Stimulated activated CD4-positive, alpha-beta T cell treated with anti-CD3 and anti-CD28 coated beads, Interleukin-12 subunit alpha, Interleukin-12 subunit beta, amount 100 ng/mL, for 48 hours (primary cell): ENCODE data around the gene HCAR1.
A peak's percentile ranks its signal among the peaks of the same experiment; 100 is the strongest.
"Not testable (repeated sequence)": the region's sequence is repeated elsewhere in the genome, so short reads cannot be mapped to it uniquely, and the experiment has no call there.

Source experiments
- DNase-seq, 3 donors: peaks; one replicate each; pipeline ENCODE4 v3.0.0-alpha.2; 2020; ENCODE audit warnings: low read depth in 2 of 3, low spot score in 1 of 3

HCAR1 gene

DNA sequence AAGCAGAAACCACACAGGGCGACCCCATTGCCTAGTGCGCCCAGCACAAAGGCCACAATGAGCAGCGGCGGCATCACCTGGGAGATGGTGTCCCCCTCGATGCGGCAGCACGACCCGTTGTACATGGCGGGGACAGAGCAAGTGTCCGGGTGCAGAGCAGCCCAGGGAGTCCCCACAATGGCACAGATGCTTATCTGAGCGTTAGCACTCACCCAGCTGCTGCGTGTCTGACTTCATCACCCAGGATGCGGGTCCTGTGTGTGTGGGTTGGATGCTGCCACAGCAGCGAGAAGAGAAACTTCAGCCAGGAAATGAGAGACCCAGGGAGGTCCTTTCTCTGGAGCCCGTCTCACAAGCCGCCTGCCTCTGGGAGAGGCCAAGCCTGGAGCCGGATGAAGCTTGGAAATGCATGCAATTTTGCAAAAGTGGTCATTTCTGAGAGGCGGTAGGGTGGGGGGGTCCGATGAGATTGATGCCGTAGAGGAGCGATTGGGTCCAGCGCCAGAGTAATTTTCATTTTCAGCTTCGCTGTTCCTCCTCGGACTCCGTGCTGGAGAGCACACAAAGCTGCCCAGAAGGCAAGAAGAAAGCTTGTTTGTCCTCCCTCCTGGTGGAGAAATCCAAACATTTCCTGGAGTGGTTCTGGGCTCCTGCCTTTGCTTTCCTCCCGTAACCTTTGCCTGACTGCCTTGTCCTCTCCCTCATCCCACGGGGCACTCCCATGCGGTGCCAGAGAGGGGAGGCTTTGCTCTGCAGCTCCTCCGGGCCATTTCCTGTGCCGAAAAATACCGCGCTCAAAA lies at the start of gene HCAR1:
Gene HCAR1 (minus strand): TSS at position 630 of the 800 bp plus-strand sequence. CDS start 505 bp downstream, at position 125.
- peak; percentile 39 to 63 (median 51) for DNase-seq

- no peak for DNase-seq
These were observed 26.9 kb upstream of the HCAR1 start for GRCh38 chr12:122757568-122757967.

GRCh38 chr12:122754790-122755189 lies 24.1 kb upstream of the HCAR1 start:
- no peak for DNase-seq

DNA sequence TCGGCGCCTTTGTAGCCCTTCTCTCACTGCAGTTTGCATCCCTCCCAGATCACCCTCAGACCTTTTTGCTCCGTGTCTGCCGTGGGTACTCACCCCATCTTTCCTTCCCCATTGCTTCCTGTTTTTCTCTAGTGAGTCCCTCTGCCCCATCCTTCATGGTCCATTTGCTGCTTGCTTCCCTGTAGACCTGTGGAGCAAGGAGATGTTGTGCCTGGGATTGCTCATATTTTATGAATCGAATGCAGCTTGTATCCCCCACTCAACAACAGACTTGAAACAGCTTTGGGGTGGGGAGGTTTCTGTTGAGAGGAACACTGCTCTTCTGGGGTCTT lies 22.6 kb upstream of the HCAR1 start:
- no peak for DNase-seq

DNA sequence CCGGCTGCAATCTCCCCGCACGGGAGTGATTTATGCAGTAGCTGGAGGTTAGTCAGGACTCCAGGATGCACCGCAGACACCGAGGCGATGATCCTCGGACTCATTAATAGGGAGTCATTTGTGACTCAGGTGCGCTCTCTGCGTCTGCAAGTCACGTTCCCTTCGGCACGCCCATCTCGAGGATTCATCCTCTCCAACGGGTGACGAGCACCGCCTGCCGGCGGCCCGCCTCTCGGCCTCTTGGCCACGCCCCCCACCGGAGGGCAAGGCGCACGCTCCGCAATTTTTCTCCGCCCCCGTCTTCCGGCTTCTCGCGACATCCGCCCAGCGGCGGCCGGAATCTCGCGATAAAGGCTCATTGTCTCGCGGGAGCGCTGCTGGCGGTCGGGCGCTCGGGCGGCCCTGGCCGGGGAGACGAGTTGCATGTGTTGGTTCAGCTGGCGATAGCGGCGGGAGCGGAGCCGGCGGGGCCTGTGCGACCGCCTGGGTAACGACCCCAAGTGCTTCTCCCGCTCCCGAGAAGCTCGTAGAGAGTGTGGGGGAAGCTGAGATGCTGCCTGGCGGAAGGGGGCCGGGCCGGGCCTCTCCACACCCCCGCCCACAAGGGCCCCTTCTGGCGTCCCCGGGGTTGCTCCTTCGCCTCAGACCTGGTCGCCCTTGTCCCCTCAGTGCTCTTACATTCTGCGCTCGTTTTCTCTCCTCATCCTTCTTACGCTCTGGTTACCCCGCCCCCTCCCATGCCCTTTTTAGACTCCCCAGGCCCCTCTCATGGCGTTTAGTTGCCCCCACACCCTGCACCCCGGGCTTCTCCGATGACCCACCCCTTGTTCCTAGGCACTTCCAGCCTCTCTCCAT lies 22.0 kb upstream of the HCAR1 start, which contains the start of gene DENR:
Gene DENR (plus strand): TSS at position 361 of the 855 bp plus-strand sequence. CDS start 878 bp downstream, outside the sequence.
- DNase-seq, result peak; percentile 99 to 100 (median 99)

GRCh38 chr12:122750781-122751515 lies 20.3 kb upstream of the HCAR1 start:
- DNase-seq, result not testable (repeated sequence)

- no peak for DNase-seq
These were observed 19.1 kb upstream of the HCAR1 start for GRCh38 chr12:122749569-122750332.

GRCh38 chr12:122747224-122748135 lies 16.8 kb upstream of the HCAR1 start:
- no peak for DNase-seq

GRCh38 chr12:122743895-122744525 lies 13.4 kb upstream of the HCAR1 start:
- DNase-seq, result no peak

DNA sequence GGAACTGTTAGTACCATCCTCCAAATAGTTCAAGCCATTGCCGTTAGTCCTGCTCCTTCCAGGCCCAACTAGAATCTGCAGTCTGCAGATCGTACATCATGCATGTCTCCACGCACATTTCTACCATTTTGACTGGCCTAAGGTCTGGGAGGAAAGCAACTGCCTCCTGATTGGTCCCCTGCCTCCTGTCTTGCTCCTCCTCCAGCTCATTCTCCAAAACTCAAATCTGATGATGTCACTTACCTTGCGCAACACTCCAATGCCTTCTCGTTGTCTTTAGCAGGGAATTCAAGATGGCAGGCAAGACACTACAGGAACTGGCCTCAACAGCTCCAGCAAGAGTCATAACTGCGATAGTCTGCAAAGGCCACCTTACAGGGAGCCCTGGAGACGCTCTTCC lies 9.7 kb upstream of the HCAR1 start:
- DNase-seq, result no peak

DNA sequence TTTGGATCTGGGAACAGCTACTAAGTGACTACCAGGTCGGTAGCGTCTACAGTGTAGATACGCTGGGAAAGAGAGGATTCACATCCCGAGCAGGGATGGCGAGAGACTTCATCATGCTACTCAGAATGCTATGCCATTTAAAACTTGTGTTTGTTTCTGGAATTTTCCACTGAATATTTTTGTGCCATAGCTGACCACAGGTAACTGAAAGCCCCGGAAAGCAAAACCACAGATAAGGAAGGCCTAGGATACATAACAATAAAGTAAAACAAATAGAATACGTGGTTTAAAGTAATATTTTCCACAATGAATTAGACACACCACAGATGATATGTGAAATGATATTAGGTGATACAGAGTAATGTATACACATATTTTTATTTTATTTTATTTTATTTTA lies 7.9 kb upstream of the HCAR1 start:
- no peak for DNase-seq

GRCh38 chr12:122732611-122733010 lies 2.0 kb upstream of the HCAR1 start:
- DNase-seq, result no peak

GRCh38 chr12:122732170-122732569 lies 1.5 kb upstream of the HCAR1 start:
- DNase-seq, result peak in 1 of 3 donors; percentile 23

DNA sequence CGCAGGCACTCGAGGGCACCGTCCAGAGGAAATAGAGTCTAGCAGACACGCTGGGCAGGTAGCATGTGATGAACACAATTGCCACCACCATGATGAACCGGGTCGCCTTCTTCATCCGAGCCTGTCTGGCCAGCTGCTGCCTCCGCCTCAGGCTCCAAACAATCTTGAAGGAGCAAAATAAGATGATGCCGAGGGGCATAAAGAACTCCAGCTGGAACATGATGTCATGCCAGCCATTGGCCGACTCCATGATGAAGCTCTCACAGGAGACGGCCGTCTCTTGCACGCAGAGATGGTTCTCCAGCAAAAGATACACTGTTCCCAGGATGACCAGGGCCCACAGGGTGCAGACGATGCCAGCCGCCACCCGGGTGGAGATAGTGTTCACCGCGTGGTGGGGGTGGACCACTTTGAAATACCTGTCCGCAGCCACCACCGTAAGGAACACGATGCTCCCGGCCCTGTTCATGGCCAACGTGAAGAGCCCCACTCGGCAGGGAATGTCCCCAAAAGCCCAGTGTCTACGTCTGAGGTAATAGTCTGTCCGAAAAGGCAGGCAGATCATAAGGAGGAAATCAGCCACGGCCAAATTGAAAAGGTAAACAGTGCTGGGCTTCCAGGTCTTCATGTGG lies 945 bp downstream of the HCAR1 start:
- no peak for DNase-seq

DNA sequence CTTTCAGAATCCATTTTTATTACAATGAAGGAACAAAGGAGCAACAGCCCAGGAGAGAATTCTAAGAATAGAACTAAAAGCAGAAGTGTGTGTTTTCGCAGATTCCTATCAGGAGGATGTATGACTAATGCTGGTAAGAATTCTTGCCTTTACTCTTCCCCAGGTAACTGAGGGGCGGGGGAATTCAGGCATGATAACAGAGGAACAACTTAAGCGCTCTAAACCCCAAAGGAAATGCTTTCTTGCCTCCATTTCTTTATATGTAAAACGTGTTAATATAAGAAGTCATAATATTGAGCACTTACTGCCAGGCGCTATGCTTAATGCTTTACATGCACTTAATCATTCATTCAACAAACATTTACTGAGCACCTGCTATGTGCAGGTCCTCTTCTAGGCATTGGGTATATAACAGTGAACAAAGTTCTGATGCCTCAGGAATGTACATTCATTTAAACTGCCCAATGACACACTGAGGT lies 4.5 kb downstream of the HCAR1 start:
- peak in 1 of 3 donors; percentile 14 for DNase-seq

- DNase-seq, result no peak
These were observed 5.1 kb downstream of the HCAR1 start for GRCh38 chr12:122725452-122726079.

- DNase-seq, result no peak
These were observed 5.9 kb downstream of the HCAR1 start for GRCh38 chr12:122724641-122725243.

DNA sequence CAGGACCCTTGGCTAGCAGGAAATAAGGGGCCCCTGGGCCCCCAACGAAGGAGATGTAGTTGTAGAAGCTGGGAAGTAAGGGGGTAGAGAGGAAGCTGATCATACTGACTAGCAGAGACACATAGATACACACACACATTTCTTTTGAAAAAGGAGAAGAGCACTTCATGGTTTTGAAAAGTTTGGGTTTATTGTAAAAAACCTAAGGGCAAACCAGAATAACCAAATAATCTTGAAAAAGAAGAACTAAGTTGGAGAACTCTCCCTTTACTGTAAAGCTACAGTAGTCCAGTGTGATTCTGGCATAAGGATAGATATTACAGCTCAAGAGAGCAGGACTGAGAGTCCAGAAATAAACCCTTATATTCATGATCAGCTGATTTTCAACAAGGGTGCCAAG lies 8.3 kb downstream of the HCAR1 start:
- DNase-seq, result no peak
